Measurements from ENCODE around the gene HPX.

Gene HPX

DNA sequence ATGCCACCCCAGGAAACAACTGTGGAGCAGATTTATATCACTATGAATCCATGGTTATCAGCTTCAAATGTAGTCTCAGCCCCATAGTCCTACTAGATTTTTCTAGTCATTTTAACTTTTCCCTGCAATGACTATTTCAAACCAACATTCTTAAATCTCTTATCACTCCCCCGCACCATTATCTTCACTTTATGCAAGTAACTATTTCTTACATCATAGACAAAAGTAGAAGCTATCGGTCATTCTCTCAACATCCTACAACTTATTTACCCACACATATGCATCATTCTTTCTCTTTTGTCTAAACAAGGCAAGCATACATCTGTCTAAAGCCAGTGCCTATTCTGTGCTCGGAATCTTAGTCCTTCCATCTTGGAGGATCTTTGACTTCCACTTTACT is 44.9 kb upstream of the HPX start:
- TF ChIP-seq, protein P1, sequence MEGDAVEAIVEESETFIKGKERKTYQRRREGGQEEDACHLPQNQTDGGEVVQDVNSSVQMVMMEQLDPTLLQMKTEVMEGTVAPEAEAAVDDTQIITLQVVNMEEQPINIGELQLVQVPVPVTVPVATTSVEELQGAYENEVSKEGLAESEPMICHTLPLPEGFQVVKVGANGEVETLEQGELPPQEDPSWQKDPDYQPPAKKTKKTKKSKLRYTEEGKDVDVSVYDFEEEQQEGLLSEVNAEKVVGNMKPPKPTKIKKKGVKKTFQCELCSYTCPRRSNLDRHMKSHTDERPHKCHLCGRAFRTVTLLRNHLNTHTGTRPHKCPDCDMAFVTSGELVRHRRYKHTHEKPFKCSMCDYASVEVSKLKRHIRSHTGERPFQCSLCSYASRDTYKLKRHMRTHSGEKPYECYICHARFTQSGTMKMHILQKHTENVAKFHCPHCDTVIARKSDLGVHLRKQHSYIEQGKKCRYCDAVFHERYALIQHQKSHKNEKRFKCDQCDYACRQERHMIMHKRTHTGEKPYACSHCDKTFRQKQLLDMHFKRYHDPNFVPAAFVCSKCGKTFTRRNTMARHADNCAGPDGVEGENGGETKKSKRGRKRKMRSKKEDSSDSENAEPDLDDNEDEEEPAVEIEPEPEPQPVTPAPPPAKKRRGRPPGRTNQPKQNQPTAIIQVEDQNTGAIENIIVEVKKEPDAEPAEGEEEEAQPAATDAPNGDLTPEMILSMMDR (IDR thresholded peaks at IDR 0.05; ENCODE audit: insufficient read depth, low read depth, low read length, missing control alignments), result no peak
- DNase-seq (ENCODE audit: low read depth), result no peak
- no peak overlapping the region for H3K4me3 ChIP-seq (ENCODE audit: low read depth, low read length)

DNA sequence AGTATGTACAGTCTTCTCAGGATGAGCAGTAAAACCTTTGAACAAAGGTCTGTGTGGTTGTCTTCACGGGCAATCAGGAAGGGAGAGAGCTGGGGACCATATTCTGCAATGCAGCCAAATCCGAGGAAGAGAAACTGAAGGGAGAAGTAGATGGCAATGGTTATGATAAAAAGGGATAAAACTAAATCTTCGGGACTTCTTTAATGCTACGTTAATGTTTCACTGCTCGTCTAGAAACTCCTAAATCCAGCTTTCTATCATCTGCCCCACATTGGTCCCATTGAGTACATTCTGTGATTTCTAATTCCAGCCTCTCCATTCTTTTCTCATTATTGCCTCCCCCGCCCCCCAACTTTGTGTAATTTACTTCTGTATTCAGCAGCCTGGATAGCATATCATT is 42.2 kb upstream of the HPX start:
- TF ChIP-seq, protein P1 (IDR thresholded peaks at IDR 0.05; ENCODE audit: insufficient read depth, low read depth, low read length, missing control alignments), result no peak
- no peak for DNase-seq (ENCODE audit: low read depth)
- no peak overlapping the region for H3K4me3 ChIP-seq (ENCODE audit: low read depth, low read length)

DNA sequence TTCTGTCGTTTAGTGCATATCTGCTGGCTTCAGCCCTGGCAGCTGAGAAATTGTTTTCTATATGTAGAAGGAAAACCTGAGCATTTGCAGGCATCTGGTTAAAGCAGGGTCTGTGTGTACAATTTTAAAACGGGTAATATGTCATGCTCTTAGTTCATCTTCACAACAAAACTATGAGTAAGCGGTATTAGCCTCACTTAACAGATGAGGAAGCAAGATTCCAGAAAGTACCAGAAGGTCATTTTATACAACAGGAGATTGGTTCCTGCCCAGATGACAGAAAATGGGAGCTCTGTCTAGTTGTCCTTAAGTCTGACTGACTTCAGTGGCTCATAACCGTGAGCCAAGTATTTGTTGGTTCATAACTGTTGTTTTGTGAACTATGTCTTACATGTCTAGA is 41.7 kb upstream of the HPX start:
- TF ChIP-seq, protein P1 (IDR thresholded peaks at IDR 0.05; ENCODE audit: insufficient read depth, low read depth, low read length, missing control alignments), result no peak
- DNase-seq (ENCODE audit: low read depth), result no peak
- H3K4me3 ChIP-seq (ENCODE audit: low read depth, low read length), result peak overlapping the region; percentile 76

DNA sequence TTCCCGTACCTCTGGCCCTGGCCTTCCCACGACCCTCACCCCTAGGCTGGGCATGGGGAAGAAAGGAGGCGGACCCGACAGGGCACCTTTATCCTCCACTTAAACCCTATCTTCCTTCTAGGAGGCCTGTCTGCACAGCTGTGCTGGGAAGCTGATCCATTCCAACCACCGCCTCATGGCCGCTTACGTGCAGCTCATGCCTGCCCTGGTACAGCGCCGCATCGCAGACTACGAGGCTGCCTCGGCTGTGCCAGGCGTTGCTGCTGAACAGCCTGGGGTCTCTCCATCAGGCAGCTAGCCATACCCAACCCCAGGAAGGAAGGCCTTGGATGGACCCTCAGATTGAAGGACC is 41.1 kb upstream of the HPX start:
- H3K4me3 ChIP-seq (ENCODE audit: low read depth, low read length), result peak overlapping the region; percentile 76
- no peak for DNase-seq (ENCODE audit: low read depth)
- TF ChIP-seq, protein P1 (IDR thresholded peaks at IDR 0.05; ENCODE audit: insufficient read depth, low read depth, low read length, missing control alignments), result no peak

DNA sequence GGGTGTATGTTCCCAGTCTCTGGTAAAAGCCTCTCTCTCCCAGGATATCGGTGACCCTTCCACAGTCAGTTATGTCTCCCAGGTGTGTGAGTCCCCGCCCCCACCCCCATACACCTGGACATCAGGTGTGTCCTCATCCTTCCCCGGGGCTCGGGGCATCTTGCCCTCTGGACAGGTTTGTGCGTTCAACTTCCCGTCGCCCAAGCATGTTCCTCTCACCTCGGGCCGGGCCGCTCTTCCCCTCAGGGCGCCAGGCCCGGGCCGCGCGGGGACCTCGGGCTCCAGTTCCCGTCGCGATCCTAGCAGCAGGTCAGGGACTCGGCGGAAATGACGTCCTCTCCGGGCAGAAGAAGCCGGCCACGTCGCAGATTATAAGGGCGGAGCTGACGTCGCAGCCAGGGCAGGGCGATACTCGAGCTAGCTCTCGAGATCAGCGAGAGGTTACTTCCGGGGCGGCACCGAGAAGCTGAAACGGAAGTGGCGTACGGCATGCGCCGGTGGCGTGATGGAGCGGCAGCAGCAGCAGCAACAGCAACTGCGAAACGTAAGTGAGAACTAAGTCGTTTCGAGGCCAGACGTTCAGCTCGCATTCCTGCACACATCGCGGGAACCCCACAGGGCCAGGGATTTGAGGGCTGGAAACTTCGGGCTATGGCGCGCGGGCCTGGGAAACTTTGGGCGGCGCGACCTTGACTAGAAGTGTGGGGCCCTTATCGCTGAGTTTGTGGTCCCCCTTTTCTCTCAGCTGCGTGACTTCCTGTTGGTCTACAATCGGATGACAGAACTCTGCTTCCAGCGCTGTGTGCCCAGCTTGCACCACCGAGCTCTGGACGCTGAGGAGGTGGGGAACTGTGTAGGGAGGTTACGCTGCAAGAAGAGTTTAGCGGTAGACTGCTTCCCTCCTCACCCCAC is 40.5 kb upstream of the HPX start, which contains the start of the genes ARFIP2 and TIMM10B:
ARFIP2 (minus strand) TSS at position 320 of the 912 bp plus-strand sequence. CDS start 910 bp downstream, outside the sequence.
TIMM10B (plus strand) TSS at position 490 of the 912 bp plus-strand sequence; CDS start at position 506, 16 bp downstream.
- TF ChIP-seq, protein P1 (IDR thresholded peaks at IDR 0.05; ENCODE audit: insufficient read depth, low read depth, low read length, missing control alignments), result no peak
- peak; percentile 98 for DNase-seq (ENCODE audit: low read depth)
- H3K4me3 ChIP-seq (ENCODE audit: low read depth, low read length), result peak within 1 kb of the TSS; percentile 76

DNA sequence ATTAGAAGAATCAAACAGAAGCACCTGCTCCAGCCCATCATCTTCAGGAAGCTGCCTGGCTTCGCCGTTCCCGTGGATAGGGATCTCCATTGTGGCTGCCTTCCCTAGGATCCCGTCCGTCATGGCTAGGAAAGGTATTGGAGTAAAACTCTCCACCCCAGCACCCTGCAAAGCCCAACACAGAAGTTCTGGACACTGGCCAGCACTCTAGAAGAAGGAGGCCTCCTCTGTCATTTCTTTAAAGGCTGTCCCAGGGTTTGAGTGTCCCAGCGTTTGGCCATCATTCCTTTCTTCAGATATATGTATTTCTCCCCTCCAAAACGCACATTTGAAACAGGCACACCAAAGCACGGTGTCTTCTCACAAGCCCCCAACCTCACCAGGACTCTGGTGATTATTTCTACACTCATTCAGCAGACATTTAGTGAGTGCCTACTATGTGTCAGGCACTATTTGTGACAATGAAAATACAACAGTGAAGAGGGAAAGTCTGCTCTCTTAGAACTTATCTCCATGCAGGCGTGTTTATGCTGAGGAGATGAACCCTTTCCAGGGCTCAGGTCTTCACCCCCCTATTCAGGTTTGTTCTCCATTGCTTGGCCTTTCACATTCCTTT is 39.6 kb upstream of the HPX start:
- no peak for DNase-seq (ENCODE audit: low read depth)
- H3K4me3 ChIP-seq (ENCODE audit: low read depth, low read length), result peak overlapping the region; percentile 76
- TF ChIP-seq, protein P1 (IDR thresholded peaks at IDR 0.05; ENCODE audit: insufficient read depth, low read depth, low read length, missing control alignments), result no peak
